ENCODE results near the gene CDC42BPA. TPM values are rescaled to one million over a fixed set of nuclear protein-coding genes. Genes with fewer than 3 reads are reported as not detected.

The CDC42BPA gene
- total RNA-seq, 1 experiment from 2014 or later: not detected

- Histone ChIP-seq H3K4me1 (ENCODE audit: low read length) (no peaks in the 10 kb centered on the region), H2AFZ (ENCODE audit: low read length) (no peak overlapping the region), H4K20me1 (ENCODE audit: insufficient read depth, low read depth, low read length) (no peaks in the 10 kb centered on the region), H3K9ac (ENCODE audit: low read length) (no peak overlapping the region), H3K9me3 (ENCODE audit: low read length) (no peaks in the 10 kb centered on the region), H3K36me3 (ENCODE audit: insufficient read depth, low read length) (no peaks in the 10 kb centered on the region), H3K9me2 (replicated peaks; ENCODE audit: insufficient read depth, low read length) (no peaks in the 10 kb centered on the region), H3K4me3 (ENCODE audit: low read length) (no peak overlapping the region), H3K79me2 (ENCODE audit: low read length) (no peaks in the 10 kb centered on the region), H3K4me2 (ENCODE audit: low read depth, low read length, poor library complexity, severe bottlenecking) (no peak overlapping the region), H3K27me3 (ENCODE audit: low read length) (no peaks in the 10 kb centered on the region), H3K27ac (ENCODE audit: low read length) (no peak overlapping the region)
- DNase-seq: no peak
These were observed 335.7 kb downstream of the CDC42BPA start for GRCh38 chr1:226982451-226983177.

GRCh38 chr1:226981838-226982237, 336.5 kb downstream of the CDC42BPA start:
- no peaks in the 10 kb centered on the region for H3K36me3 ChIP-seq (ENCODE audit: insufficient read depth, low read length)
- no peaks in the 10 kb centered on the region for H3K79me2 ChIP-seq (ENCODE audit: low read length)

GRCh38 chr1:226981386-226981817, 336.9 kb downstream of the CDC42BPA start:
- no peak overlapping the region for H3K4me2 ChIP-seq (ENCODE audit: low read depth, low read length, poor library complexity, severe bottlenecking)
- H3K79me2 ChIP-seq (ENCODE audit: low read length): no peaks in the 10 kb centered on the region
- H2AFZ ChIP-seq (ENCODE audit: low read length): no peak overlapping the region
- H3K36me3 ChIP-seq (ENCODE audit: insufficient read depth, low read length): no peaks in the 10 kb centered on the region
- no peak overlapping the region for H3K27ac ChIP-seq (ENCODE audit: low read length)
- H4K20me1 ChIP-seq (ENCODE audit: insufficient read depth, low read depth, low read length): no peaks in the 10 kb centered on the region
- H3K4me3 ChIP-seq (ENCODE audit: low read length): no peak overlapping the region
- DNase-seq: no peak
- H3K9me2 ChIP-seq (replicated peaks; ENCODE audit: insufficient read depth, low read length): no peaks in the 10 kb centered on the region
- no peaks in the 10 kb centered on the region for H3K4me1 ChIP-seq (ENCODE audit: low read length)
- H3K27me3 ChIP-seq (ENCODE audit: low read length): no peaks in the 10 kb centered on the region
- H3K9me3 ChIP-seq (ENCODE audit: low read length): no peaks in the 10 kb centered on the region
- no peak overlapping the region for H3K9ac ChIP-seq (ENCODE audit: low read length)

More at GRCh38 chr1:226981838-226982237, 336.5 kb downstream of the CDC42BPA start:
- Histone ChIP-seq H2AFZ (ENCODE audit: low read length) (no peak overlapping the region), H3K9me3 (ENCODE audit: low read length) (no peaks in the 10 kb centered on the region), H3K9ac (ENCODE audit: low read length) (no peak overlapping the region), H3K27me3 (ENCODE audit: low read length) (no peaks in the 10 kb centered on the region), H4K20me1 (ENCODE audit: insufficient read depth, low read depth, low read length) (no peaks in the 10 kb centered on the region), H3K4me1 (ENCODE audit: low read length) (no peaks in the 10 kb centered on the region), H3K4me2 (ENCODE audit: low read depth, low read length, poor library complexity, severe bottlenecking) (no peak overlapping the region), H3K9me2 (replicated peaks; ENCODE audit: insufficient read depth, low read length) (no peaks in the 10 kb centered on the region), H3K27ac (ENCODE audit: low read length) (no peak overlapping the region), H3K4me3 (ENCODE audit: low read length) (no peak overlapping the region)
- no peak for DNase-seq

GRCh38 chr1:226980565-226981385, 337.5 kb downstream of the CDC42BPA start:
- Histone ChIP-seq H4K20me1 (ENCODE audit: insufficient read depth, low read depth, low read length) (no peaks in the 10 kb centered on the region), H3K4me1 (ENCODE audit: low read length) (no peaks in the 10 kb centered on the region), H3K36me3 (ENCODE audit: insufficient read depth, low read length) (no peaks in the 10 kb centered on the region), H3K27me3 (ENCODE audit: low read length) (no peaks in the 10 kb centered on the region), H3K9ac (ENCODE audit: low read length) (no peak overlapping the region), H3K4me3 (ENCODE audit: low read length) (no peak overlapping the region), H3K27ac (ENCODE audit: low read length) (no peak overlapping the region), H3K9me2 (replicated peaks; ENCODE audit: insufficient read depth, low read length) (no peaks in the 10 kb centered on the region), H2AFZ (ENCODE audit: low read length) (no peak overlapping the region), H3K4me2 (ENCODE audit: low read depth, low read length, poor library complexity, severe bottlenecking) (no peak overlapping the region), H3K79me2 (ENCODE audit: low read length) (no peaks in the 10 kb centered on the region), H3K9me3 (ENCODE audit: low read length) (no peaks in the 10 kb centered on the region)
- DNase-seq: no peak

- no peak overlapping the region for H3K4me2 ChIP-seq (ENCODE audit: low read depth, low read length, poor library complexity, severe bottlenecking)
- H2AFZ ChIP-seq (ENCODE audit: low read length): no peak overlapping the region
- H3K27me3 ChIP-seq (ENCODE audit: low read length): no peaks in the 10 kb centered on the region
- H3K9ac ChIP-seq (ENCODE audit: low read length): no peak overlapping the region
- H3K4me1 ChIP-seq (ENCODE audit: low read length): no peaks in the 10 kb centered on the region
- no peaks in the 10 kb centered on the region for H3K9me2 ChIP-seq (replicated peaks; ENCODE audit: insufficient read depth, low read length)
- H3K79me2 ChIP-seq (ENCODE audit: low read length): no peaks in the 10 kb centered on the region
- no peak overlapping the region for H3K27ac ChIP-seq (ENCODE audit: low read length)
- H4K20me1 ChIP-seq (ENCODE audit: insufficient read depth, low read depth, low read length): no peaks in the 10 kb centered on the region
- H3K4me3 ChIP-seq (ENCODE audit: low read length): no peak overlapping the region
- no peaks in the 10 kb centered on the region for H3K9me3 ChIP-seq (ENCODE audit: low read length)
- no peak for DNase-seq
- H3K36me3 ChIP-seq (ENCODE audit: insufficient read depth, low read length): no peaks in the 10 kb centered on the region
These were observed 338.2 kb downstream of the CDC42BPA start for GRCh38 chr1:226980122-226980560.

GRCh38 chr1:226979517-226980121, 338.7 kb downstream of the CDC42BPA start:
- no peaks in the 10 kb centered on the region for H3K36me3 ChIP-seq (ENCODE audit: insufficient read depth, low read length)

GRCh38 chr1:226979115-226979516, 339.2 kb downstream of the CDC42BPA start:
- no peak for DNase-seq
- no peaks in the 10 kb centered on the region for H3K9me3 ChIP-seq (ENCODE audit: low read length)
- H3K9me2 ChIP-seq (replicated peaks; ENCODE audit: insufficient read depth, low read length): no peaks in the 10 kb centered on the region
- no peaks in the 10 kb centered on the region for H3K27me3 ChIP-seq (ENCODE audit: low read length)
- no peak overlapping the region for H3K27ac ChIP-seq (ENCODE audit: low read length)
- no peak overlapping the region for H2AFZ ChIP-seq (ENCODE audit: low read length)
- H3K4me2 ChIP-seq (ENCODE audit: low read depth, low read length, poor library complexity, severe bottlenecking): no peak overlapping the region
- no peaks in the 10 kb centered on the region for H3K36me3 ChIP-seq (ENCODE audit: insufficient read depth, low read length)
- H4K20me1 ChIP-seq (ENCODE audit: insufficient read depth, low read depth, low read length): no peaks in the 10 kb centered on the region
- H3K4me1 ChIP-seq (ENCODE audit: low read length): no peaks in the 10 kb centered on the region
- no peaks in the 10 kb centered on the region for H3K79me2 ChIP-seq (ENCODE audit: low read length)
- no peak overlapping the region for H3K9ac ChIP-seq (ENCODE audit: low read length)
- no peak overlapping the region for H3K4me3 ChIP-seq (ENCODE audit: low read length)

More at GRCh38 chr1:226979517-226980121, 338.7 kb downstream of the CDC42BPA start:
- no peak overlapping the region for H3K27ac ChIP-seq (ENCODE audit: low read length)
- no peaks in the 10 kb centered on the region for H3K79me2 ChIP-seq (ENCODE audit: low read length)
- no peak overlapping the region for H3K4me2 ChIP-seq (ENCODE audit: low read depth, low read length, poor library complexity, severe bottlenecking)
- H3K9ac ChIP-seq (ENCODE audit: low read length): no peak overlapping the region
- H3K4me3 ChIP-seq (ENCODE audit: low read length): no peak overlapping the region
- no peaks in the 10 kb centered on the region for H3K27me3 ChIP-seq (ENCODE audit: low read length)
- DNase-seq: no peak
- no peaks in the 10 kb centered on the region for H3K9me3 ChIP-seq (ENCODE audit: low read length)
- no peaks in the 10 kb centered on the region for H4K20me1 ChIP-seq (ENCODE audit: insufficient read depth, low read depth, low read length)
- H2AFZ ChIP-seq (ENCODE audit: low read length): no peak overlapping the region
- H3K9me2 ChIP-seq (replicated peaks; ENCODE audit: insufficient read depth, low read length): no peaks in the 10 kb centered on the region
- no peaks in the 10 kb centered on the region for H3K4me1 ChIP-seq (ENCODE audit: low read length)
